Effector memory CD8-positive, alpha-beta T cell (primary cell): ENCODE data around the gene SF3B5.
"Not testable (repeated sequence)": the region's sequence is repeated elsewhere in the genome, so short reads cannot be mapped to it uniquely, and the experiment has no call there.

Source experiments
- ATAC-seq: fragments of 150-1000 bp; cut with Tn5 transposase; replicated peaks from 2 replicates; pipeline ENCODE4 v1.10.0; 2021; ENCODE audit warnings: mild to moderate bottlenecking, moderate library complexity
- DNase-seq, 3 experiments: peaks; one replicate each; pipeline ENCODE4 v3.0.0; 2021
- H3K27ac Mint-ChIP-seq, 2 donors: one replicate each; pipeline ENCODE4 v1.8.0; 2022; ENCODE audit warnings: mild to moderate bottlenecking in 2 of 2, mixed read lengths in 2 of 2, moderate library complexity in 2 of 2
- H3K27me3 Mint-ChIP-seq, 2 donors: one replicate each; pipeline ENCODE4 v1.8.0; 2022; ENCODE audit warnings: mixed read lengths in 2 of 2
- H3K36me3 Mint-ChIP-seq: one replicate; pipeline ENCODE4 v1.8.0; 2022; ENCODE audit warnings: mild to moderate bottlenecking, moderate library complexity, mixed read lengths; ENCODE audit not compliant: insufficient read depth
- H3K4me1 Mint-ChIP-seq, 2 donors: one replicate each; pipeline ENCODE4 v1.8.0; 2022; ENCODE audit warnings: low read depth in 2 of 2, mixed read lengths in 2 of 2
- H3K4me3 Mint-ChIP-seq, 2 donors: one replicate each; pipeline ENCODE4 v1.8.0; 2022; ENCODE audit warnings: mild to moderate bottlenecking in 2 of 2, mixed read lengths in 2 of 2, moderate library complexity in 2 of 2
- H3K9me3 Mint-ChIP-seq, 2 donors: one replicate each; pipeline ENCODE4 v1.8.0; 2022; ENCODE audit warnings: mixed read lengths in 2 of 2

The SF3B5 gene

DNA sequence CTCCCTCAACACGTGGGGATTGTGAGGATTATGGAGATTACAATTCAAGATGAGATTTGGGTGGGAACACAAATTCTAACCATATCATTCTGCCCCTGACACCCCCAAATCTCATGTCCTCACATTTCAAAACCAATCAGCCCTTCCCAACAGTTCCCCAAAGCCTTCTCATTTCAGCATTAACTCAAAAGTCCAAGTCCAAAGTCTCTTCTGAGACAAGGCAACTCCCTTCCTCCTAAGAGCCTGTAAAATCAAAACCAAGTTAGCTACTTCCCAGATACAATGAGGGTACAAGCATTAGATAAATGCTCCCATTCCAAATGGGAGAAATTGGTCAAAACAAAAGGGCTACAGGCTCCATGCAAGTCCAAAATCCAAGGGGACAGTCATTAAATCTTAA, 47.7 kb downstream of the SF3B5 start:
- Mint-ChIP-seq H3K4me1 (no peaks in the 10 kb centered on the region), H3K27me3 (peaks cover 0 to 12% of the 10 kb centered on the region in 2 donors), H3K9me3 (no peaks in the 10 kb centered on the region), H3K27ac (no peak overlapping the region), H3K36me3 (no peaks in the 10 kb centered on the region), H3K4me3 (no peak overlapping the region)
- ATAC-seq, result no peak
- DNase-seq, result no peak

DNA sequence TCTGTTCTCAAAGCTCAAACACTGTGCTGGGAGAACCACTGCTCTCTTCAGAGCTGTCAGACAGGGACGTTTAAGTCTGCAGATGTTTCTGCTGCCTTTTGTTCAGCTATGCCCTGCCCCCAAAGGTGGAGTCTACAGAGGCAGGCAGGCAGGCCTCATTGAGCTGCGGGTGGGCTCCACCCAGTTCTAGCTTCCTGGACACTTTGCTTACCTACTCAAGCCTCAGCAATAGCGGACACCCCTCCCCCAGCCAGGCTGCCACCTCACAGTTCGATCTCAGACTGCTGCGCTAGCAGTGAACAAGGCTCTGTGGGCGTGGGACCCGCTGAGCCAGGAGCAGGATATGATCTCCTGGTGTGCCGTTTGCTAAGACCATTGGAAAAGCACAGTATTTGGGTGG, 48.7 kb downstream of the SF3B5 start:
- not testable (repeated sequence) for ATAC-seq, H3K27ac Mint-ChIP-seq, H3K36me3 Mint-ChIP-seq, H3K4me1 Mint-ChIP-seq, H3K4me3 Mint-ChIP-seq, DNase-seq, H3K9me3 Mint-ChIP-seq
- peaks cover 0 to 12% of the 10 kb centered on the region in 2 donors for H3K27me3 Mint-ChIP-seq

DNA sequence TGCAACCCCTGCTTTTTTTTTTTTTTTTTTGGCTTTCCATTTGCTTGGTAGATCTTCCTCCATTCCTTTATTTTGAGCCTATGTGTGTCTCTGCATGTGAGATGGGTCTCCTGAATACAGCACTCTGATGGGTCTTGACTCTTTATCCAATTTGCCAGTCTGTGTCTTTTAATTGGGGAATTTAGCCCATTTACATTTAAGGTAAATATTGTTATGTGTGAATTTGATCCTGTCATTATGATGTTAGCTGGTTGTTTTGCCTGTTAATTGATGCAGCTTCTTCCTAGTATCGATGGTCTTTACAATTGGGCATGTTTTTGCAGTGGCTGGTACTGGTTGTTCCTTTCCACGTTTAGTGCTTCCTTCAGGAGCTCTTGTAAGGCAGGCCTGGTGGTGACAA, 50.4 kb downstream of the SF3B5 start:
- H3K36me3 Mint-ChIP-seq, H3K27ac Mint-ChIP-seq, H3K4me3 Mint-ChIP-seq, DNase-seq, H3K4me1 Mint-ChIP-seq, H3K9me3 Mint-ChIP-seq, ATAC-seq: not testable (repeated sequence)
- peaks cover 0 to 11% of the 10 kb centered on the region in 2 donors for H3K27me3 Mint-ChIP-seq
